HG03097 (cell line): ENCODE data around the gene NRP1.

Experiments
- ATAC-seq: cut with Tn5 transposase; IDR thresholded peaks from one replicate; pipeline ENCODE4 v1.9.1; 2021; ENCODE audit not compliant: unreplicated experiment, low FRiP score

Gene NRP1

DNA sequence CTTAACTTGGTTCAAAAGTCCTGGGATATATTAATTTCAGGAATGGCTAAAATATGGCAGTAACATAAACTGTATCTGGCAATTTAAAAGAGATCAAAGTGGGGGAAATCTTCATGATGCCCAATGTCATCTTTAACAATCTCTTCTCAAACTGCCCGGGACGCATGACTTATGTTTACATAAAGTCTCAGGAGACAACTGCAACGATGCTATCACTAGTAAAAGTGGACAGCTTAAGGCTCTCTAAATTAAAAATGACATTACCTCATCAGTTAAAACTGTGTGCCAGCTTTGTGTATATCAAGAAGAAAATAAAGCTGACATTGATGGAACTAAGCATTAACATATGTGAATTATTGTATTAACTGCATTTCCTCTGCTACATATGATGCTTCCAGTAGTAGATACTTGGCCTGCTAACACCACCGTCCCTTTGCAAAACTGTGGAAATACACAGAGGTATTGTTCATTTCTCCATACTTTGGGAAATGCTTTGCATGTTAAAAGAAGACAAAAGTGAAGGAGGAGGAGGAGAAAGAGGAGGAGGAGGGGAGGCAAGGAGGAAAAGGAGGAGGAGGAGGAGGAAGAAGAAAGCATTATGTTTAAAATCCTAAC is 62.4 kb downstream of the NRP1 start:
- no peak for ATAC-seq

DNA sequence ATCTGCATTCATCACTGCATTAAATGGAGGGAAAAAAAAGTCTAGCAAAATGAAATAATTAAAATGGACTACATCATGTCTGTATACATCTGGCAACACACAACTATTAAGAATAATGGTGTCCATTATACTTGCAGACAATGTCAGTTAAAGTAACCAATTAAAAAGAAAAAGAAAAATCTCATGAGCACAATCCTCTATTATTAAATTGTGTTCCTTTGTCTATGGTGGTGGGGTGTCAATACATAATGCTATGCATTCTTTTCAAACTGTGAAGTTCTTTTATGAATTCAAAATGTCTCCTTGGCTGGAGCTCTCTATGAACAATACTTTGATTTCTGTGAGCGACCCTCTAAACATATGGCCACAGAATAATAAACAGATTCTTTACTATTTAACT is 63.5 kb downstream of the NRP1 start:
- ATAC-seq = no peak

DNA sequence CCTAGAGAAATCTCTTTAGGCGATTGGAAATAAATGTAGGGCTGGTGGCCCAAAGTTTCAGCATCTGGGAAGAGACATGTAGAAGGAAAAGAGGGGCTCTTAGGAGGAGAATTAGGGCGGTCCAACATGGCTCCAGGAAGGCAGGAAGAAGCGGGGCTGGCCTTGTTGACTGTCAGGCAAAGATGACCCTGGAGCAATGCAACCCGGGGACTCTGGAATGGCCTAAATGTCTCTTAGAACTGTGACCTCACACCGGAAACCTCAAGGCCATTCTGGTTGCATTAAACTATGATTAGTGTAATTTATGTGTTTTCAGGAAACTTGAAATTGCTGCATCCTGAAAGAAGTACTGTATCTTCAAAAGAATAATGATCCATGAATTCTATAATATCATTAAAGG is 66.8 kb downstream of the NRP1 start:
- ATAC-seq = no peak

- no peak for ATAC-seq
Measured at GRCh38 chr10:33265621-33266020, 68.8 kb downstream of the NRP1 start.

DNA sequence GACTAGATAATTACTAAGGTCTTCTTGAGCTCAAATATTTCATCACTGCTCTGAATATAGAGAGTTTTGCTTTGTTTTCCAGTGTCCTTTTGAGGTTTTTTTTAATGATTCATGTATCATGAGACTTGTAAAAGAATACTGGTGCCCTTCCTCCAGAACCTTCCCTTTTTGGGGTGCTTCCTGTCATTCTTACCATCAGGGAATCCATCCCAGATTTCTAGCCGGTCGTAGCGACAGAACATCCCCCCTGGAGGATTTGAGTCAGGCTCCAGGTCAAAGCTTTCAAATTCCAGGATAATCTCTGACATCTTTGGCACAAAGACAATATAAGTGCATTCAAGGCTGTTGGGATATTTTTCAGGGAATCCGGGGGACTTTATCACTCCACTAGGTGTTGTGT is 71.0 kb downstream of the NRP1 start:
- ATAC-seq = no peak

GRCh38 chr10:33262871-33263270 is 71.6 kb downstream of the NRP1 start:
- ATAC-seq = no peak

GRCh38 chr10:33260403-33261149 is 73.9 kb downstream of the NRP1 start:
- no peak for ATAC-seq

DNA sequence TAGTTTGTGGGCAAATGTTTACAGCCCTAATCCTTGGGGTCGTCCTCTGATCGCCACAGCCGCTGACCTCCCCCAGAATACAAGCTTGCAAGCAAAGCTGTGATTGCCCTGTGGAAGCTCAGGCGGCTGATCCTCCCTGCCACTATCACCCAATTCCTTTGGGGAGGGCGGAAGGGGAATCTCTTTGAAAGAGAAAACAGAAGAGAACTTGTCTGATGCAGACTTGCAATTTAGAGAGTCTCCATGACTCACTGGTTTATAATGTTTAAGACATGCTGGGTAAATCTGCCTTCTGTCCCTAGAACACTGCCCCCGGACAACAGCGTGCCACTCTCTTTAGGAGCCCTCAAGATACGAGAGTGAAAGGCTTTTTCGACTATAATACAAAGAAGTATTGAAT is 75.5 kb downstream of the NRP1 start:
- no peak for ATAC-seq

- ATAC-seq = no peak
Measured at GRCh38 chr10:33257439-33258080, 76.9 kb downstream of the NRP1 start.

DNA sequence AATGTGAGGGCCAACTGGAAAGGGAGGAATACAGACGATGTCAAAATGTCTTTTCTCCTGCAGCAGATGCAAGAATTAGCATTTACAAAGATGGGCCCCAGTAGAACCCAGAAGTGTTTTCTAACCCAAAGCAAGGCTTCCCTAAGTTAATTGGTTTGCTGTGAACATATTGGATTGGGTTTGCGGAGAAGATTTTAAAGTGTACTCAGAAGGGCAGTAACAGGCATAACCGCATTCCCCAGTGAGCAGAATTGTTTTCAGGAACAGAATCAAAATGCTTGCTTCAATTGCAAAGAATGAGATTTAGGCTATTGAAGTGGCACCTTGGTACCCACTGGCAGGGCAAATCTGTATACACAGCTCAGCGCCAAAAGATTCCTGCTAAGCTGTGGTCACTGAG is 78.0 kb downstream of the NRP1 start:
- no peak for ATAC-seq

GRCh38 chr10:33254556-33255160 is 79.8 kb downstream of the NRP1 start:
- ATAC-seq = no peak

DNA sequence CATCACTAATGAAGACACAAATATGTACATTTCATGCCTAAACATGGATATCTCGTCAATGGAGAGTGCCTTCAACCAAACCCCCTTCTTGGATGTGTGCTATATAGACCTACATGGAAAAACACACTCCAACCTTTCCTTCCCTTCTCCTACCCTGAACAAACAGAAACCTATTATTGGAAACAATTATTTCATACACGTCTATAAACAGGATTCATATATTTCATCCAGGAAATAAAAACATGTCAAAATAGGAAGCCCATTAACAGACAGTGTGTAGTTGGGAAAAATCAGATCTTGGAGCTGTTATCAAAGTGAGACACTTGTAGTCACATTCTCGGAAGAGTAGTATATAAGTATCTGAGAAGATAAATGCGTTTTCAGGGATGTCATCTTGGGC is 81.1 kb downstream of the NRP1 start:
- no peak for ATAC-seq

DNA sequence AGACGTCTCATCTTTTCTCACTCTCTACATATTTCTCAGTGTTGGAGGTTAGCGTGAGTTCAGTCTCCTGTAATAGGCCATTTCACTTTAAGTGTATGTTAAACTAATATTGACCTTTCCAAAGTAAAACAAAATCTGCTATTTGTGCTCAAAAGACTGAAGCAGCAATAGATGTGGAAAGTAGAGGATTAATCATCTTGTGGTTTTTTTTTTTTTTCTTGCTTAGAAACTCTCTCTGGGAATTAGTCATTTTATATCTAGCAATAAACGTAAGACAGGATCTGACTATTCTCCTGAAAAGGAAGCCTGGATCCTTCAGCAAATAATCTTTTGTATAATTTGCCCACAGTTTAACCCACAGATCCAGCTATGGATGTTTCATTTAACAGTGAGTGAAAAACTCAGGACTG is 81.7 kb downstream of the NRP1 start:
- no peak for ATAC-seq

GRCh38 chr10:33252324-33252723 is 82.1 kb downstream of the NRP1 start:
- no peak for ATAC-seq

- ATAC-seq = no peak
Measured at GRCh38 chr10:33249659-33250345, 84.7 kb downstream of the NRP1 start.

- no peak for ATAC-seq
Measured at GRCh38 chr10:33249137-33249536, 85.3 kb downstream of the NRP1 start.

GRCh38 chr10:33248638-33249037 is 85.8 kb downstream of the NRP1 start:
- ATAC-seq = peak; percentile 85

GRCh38 chr10:33247221-33247922 is 87.1 kb downstream of the NRP1 start:
- no peak for ATAC-seq

DNA sequence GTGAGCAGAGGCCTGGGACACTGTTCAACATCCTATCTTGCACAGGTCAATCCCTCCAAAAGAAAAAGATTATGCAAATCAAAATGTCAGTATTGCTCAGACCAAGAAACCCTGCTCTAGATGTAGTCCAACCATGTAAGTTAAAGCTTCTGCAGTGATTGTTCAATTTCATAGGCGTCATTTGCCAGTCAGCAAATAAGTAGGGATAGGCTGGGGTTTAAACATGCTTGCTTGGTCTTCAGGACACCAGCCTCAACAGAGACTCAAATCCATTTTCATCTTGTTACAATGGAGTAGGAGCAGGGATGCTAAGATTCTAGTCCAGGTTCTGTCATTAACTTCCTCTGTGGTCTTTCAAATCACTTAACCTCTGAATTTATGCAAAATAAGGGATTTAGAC is 89.1 kb downstream of the NRP1 start:
- no peak for ATAC-seq

GRCh38 chr10:33244354-33244967 is 90.0 kb downstream of the NRP1 start:
- ATAC-seq = no peak
